VCaP (cell line): Measurements from ENCODE around the gene TFG.

ENCODE experiments used
- H3K27ac ChIP-seq: fragments of 450-650 bp; 2 replicates; pipeline ENCODE4 v1.5.1; 2017
- TF ChIP-seq, protein P1 (sequence below): fragments of 450-650 bp; conservative IDR thresholded peaks from 2 replicates; pipeline ENCODE4 v1.5.1; 2017; ENCODE audit warnings: mild to moderate bottlenecking, moderate library complexity

The TFG gene

GRCh38 chr3:100781301-100781700, 72.0 kb downstream of the TFG start:
- TF ChIP-seq, protein P1, sequence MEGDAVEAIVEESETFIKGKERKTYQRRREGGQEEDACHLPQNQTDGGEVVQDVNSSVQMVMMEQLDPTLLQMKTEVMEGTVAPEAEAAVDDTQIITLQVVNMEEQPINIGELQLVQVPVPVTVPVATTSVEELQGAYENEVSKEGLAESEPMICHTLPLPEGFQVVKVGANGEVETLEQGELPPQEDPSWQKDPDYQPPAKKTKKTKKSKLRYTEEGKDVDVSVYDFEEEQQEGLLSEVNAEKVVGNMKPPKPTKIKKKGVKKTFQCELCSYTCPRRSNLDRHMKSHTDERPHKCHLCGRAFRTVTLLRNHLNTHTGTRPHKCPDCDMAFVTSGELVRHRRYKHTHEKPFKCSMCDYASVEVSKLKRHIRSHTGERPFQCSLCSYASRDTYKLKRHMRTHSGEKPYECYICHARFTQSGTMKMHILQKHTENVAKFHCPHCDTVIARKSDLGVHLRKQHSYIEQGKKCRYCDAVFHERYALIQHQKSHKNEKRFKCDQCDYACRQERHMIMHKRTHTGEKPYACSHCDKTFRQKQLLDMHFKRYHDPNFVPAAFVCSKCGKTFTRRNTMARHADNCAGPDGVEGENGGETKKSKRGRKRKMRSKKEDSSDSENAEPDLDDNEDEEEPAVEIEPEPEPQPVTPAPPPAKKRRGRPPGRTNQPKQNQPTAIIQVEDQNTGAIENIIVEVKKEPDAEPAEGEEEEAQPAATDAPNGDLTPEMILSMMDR: no peak
- H3K27ac ChIP-seq: no peak overlapping the region

- no peak overlapping the region for H3K27ac ChIP-seq
- TF ChIP-seq, protein P1: no peak
Measured at GRCh38 chr3:100782348-100782747, 73.1 kb downstream of the TFG start.

GRCh38 chr3:100782906-100783305, 73.6 kb downstream of the TFG start:
- TF ChIP-seq, protein P1: no peak
- H3K27ac ChIP-seq: no peak overlapping the region

GRCh38 chr3:100783619-100784018, 74.3 kb downstream of the TFG start:
- TF ChIP-seq, protein P1: no peak
- H3K27ac ChIP-seq: no peak overlapping the region

DNA sequence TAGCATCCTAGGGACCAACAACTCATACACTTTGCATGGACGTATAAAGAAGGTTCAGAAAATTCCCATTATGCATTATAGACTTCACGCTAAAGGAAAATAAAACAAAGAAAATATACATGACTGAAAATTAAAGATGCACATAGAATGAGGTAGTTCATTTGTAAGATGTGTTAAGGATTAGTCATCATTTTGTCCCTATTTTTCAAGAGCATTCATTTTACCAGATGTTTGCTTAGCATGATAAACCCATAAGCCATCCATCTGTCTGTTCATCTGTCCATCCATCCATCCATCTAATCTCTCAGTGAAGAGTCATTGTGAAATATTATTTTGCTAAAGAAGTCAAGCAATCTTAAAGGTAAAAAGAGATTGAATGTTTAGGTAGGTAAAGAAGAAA, 80.3 kb downstream of the TFG start:
- TF ChIP-seq, protein P1: no peak
- no peak overlapping the region for H3K27ac ChIP-seq

- TF ChIP-seq, protein P1: peak; percentile 64
- H3K27ac ChIP-seq: no peak overlapping the region
Measured at GRCh38 chr3:100796556-100796955, 87.3 kb downstream of the TFG start.

- TF ChIP-seq, protein P1: no peak
- no peak overlapping the region for H3K27ac ChIP-seq
Measured at GRCh38 chr3:100798012-100798411, 88.7 kb downstream of the TFG start.
